Measurements from ENCODE around the gene PHRF1. TPM values are rescaled to one million over a fixed set of nuclear protein-coding genes. Genes with fewer than 3 reads are reported as not detected.

The PHRF1 gene
- total RNA-seq, 1 donor from 2014 or later: 25.4 TPM

GRCh38 chr11:544817-545166 lies 31.5 kb upstream of the PHRF1 start:
- intact Hi-C loops (cut with DNase I): no loop called here
- Histone ChIP-seq H3K36me3 (no peaks in the 10 kb centered on the region), H3K9me3 (no peaks in the 10 kb centered on the region), H3K27ac (no peak overlapping the region), H3K27me3 (no peaks in the 10 kb centered on the region), H3K4me1 (no peaks in the 10 kb centered on the region), H3K4me3 (no peak overlapping the region)
- DNase-seq (ENCODE audit: low spot score in 2 of 2): no peak
- no peak for TF ChIP-seq CTCF (IDR thresholded peaks at IDR 0.05)

- TF ChIP-seq CTCF (IDR thresholded peaks at IDR 0.05): no peak
- no peaks in the 10 kb centered on the region for H3K4me1 ChIP-seq
- no peaks in the 10 kb centered on the region for H3K9me3 ChIP-seq
- no peak for DNase-seq (ENCODE audit: low spot score in 2 of 2)
- no peaks in the 10 kb centered on the region for H3K27me3 ChIP-seq
- no peaks in the 10 kb centered on the region for H3K36me3 ChIP-seq
- intact Hi-C loops (cut with DNase I): no loop called here
- H3K4me3 ChIP-seq: no peak overlapping the region
- H3K27ac ChIP-seq: no peak overlapping the region
These were observed 31.1 kb upstream of the PHRF1 start for GRCh38 chr11:545171-545570.

- H3K27me3 ChIP-seq: peaks cover 4% of the 10 kb centered on the region
- no peaks in the 10 kb centered on the region for H3K36me3 ChIP-seq
- intact Hi-C loops (cut with DNase I): no loop called here
These were observed 27.3 kb upstream of the PHRF1 start for GRCh38 chr11:548700-549603.

GRCh38 chr11:550021-550745 lies 26.1 kb upstream of the PHRF1 start:
- Histone ChIP-seq H3K36me3 (no peaks in the 10 kb centered on the region), H3K27me3 (peaks cover 12% of the 10 kb centered on the region), H3K27ac (no peak overlapping the region), H3K4me3 (no peak overlapping the region), H3K9me3 (no peaks in the 10 kb centered on the region), H3K4me1 (peaks cover 1 to 6% of the 10 kb centered on the region in 2 donors)
- no peak for TF ChIP-seq CTCF (IDR thresholded peaks at IDR 0.05)
- intact Hi-C loops (cut with DNase I): no loop called here
- DNase-seq (ENCODE audit: low spot score in 2 of 2): no peak

More at GRCh38 chr11:548700-549603, 27.3 kb upstream of the PHRF1 start:
- H3K27ac ChIP-seq: no peak overlapping the region
- H3K9me3 ChIP-seq: no peaks in the 10 kb centered on the region
- DNase-seq (ENCODE audit: low spot score in 2 of 2): no peak
- no peak overlapping the region for H3K4me3 ChIP-seq
- no peak for TF ChIP-seq CTCF (IDR thresholded peaks at IDR 0.05)
- H3K4me1 ChIP-seq: no peaks in the 10 kb centered on the region

- Histone ChIP-seq H3K36me3 (no peaks in the 10 kb centered on the region), H3K9me3 (no peaks in the 10 kb centered on the region), H3K4me3 (no peak overlapping the region), H3K4me1 (peaks cover 6 to 11% of the 10 kb centered on the region in 2 donors), H3K27ac (no peak overlapping the region), H3K27me3 (peaks cover 18% of the 10 kb centered on the region)
- no peak for DNase-seq (ENCODE audit: low spot score in 2 of 2)
- no peak for TF ChIP-seq CTCF (IDR thresholded peaks at IDR 0.05)
- intact Hi-C loops (cut with DNase I): no loop called here
These were observed 25.6 kb upstream of the PHRF1 start for GRCh38 chr11:550746-551085.
